SHP77 (cell line): ENCODE data around the gene ARNT2.

ENCODE experiments used
- DNase-seq, 2 experiments: peaks; one replicate each; lab custom pipeline; 2025; lab: John Stamatoyannopoulos, UW

The ARNT2 gene

GRCh38 chr15:80442728-80443403, 38.7 kb downstream of the ARNT2 start:
- DNase-seq, result no peak

- no peak for DNase-seq
Observed at GRCh38 chr15:80444680-80445251, 40.6 kb downstream of the ARNT2 start.

GRCh38 chr15:80445300-80446041, 41.3 kb downstream of the ARNT2 start:
- DNase-seq, result no peak

GRCh38 chr15:80447077-80447476, 42.9 kb downstream of the ARNT2 start:
- peak in 1 of 2 experiments; percentile 16 for DNase-seq

- no peak for DNase-seq
Observed at GRCh38 chr15:80449825-80450224, 45.6 kb downstream of the ARNT2 start.

GRCh38 chr15:80450811-80451321, 46.7 kb downstream of the ARNT2 start:
- no peak for DNase-seq

- DNase-seq, result no peak
Observed at GRCh38 chr15:80452166-80452565, 48.0 kb downstream of the ARNT2 start.

- DNase-seq, result no peak
Observed at GRCh38 chr15:80455051-80455648, 51.0 kb downstream of the ARNT2 start.

- DNase-seq, result peak; percentile 15 to 35
Observed at GRCh38 chr15:80455668-80456442, 51.7 kb downstream of the ARNT2 start.

GRCh38 chr15:80456517-80457492, 52.6 kb downstream of the ARNT2 start:
- DNase-seq, result no peak

GRCh38 chr15:80457896-80458295, 53.7 kb downstream of the ARNT2 start:
- no peak for DNase-seq

GRCh38 chr15:80458580-80458979, 54.4 kb downstream of the ARNT2 start:
- DNase-seq, result no peak

GRCh38 chr15:80459380-80459779, 55.2 kb downstream of the ARNT2 start:
- no peak for DNase-seq

GRCh38 chr15:80459818-80460217, 55.6 kb downstream of the ARNT2 start:
- no peak for DNase-seq

GRCh38 chr15:80461356-80462095, 57.3 kb downstream of the ARNT2 start:
- no peak for DNase-seq

GRCh38 chr15:80462111-80462510, 57.9 kb downstream of the ARNT2 start:
- no peak for DNase-seq

- DNase-seq, result no peak
Observed at GRCh38 chr15:80462836-80463512, 58.8 kb downstream of the ARNT2 start.

- peak; percentile 24 to 31 for DNase-seq
Observed at GRCh38 chr15:80464951-80465625, 60.9 kb downstream of the ARNT2 start.

GRCh38 chr15:80465626-80466005, 61.4 kb downstream of the ARNT2 start:
- DNase-seq, result no peak
